ENCODE data around the gene SLC38A4.

DNA sequence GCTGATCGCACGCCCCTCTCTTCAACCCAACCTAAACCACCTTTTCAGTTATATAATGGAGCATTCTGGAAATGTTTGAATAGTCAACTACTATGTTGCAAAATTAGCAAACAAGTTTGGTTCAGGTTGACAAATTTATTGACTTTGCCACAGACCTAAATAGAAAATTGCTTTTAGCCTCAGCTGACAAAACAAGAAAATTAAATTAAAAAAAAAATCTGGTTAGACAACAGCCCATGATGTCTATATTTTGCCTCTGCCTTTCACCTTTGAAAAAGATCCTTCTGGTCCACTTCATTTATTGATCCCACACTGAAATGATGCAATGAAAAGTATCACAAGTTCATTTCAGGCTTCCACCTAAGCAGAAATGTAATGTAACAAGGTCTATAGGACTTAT is 17.5 kb downstream of the SLC38A4 start:
- TF ChIP-seq, protein P1, sequence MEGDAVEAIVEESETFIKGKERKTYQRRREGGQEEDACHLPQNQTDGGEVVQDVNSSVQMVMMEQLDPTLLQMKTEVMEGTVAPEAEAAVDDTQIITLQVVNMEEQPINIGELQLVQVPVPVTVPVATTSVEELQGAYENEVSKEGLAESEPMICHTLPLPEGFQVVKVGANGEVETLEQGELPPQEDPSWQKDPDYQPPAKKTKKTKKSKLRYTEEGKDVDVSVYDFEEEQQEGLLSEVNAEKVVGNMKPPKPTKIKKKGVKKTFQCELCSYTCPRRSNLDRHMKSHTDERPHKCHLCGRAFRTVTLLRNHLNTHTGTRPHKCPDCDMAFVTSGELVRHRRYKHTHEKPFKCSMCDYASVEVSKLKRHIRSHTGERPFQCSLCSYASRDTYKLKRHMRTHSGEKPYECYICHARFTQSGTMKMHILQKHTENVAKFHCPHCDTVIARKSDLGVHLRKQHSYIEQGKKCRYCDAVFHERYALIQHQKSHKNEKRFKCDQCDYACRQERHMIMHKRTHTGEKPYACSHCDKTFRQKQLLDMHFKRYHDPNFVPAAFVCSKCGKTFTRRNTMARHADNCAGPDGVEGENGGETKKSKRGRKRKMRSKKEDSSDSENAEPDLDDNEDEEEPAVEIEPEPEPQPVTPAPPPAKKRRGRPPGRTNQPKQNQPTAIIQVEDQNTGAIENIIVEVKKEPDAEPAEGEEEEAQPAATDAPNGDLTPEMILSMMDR (IDR thresholded peaks at IDR 0.05; ENCODE audit: low read length): no peak
- no peak for TF ChIP-seq EZH2 (optimal IDR thresholded peaks at IDR 0.05; ENCODE audit: low read depth, low read length)
